ENCODE results near the gene PRSS16. TPM values are rescaled to one million over a fixed set of nuclear protein-coding genes. Genes with fewer than 3 reads are reported as not detected.

Gene PRSS16
- total and polyA plus RNA-seq, 9 of the 15 experiments (the other 6 are each of a cell fraction or from before 2014, with no cell fraction given), result 4.5 to 21.3 (median 12.1) TPM

GRCh38 chr6:27213544-27214125, 33.9 kb upstream of the PRSS16 start (continued):
- TF ChIP-seq MGA (IDR thresholded peaks at IDR 0.05), result no peak; the same call in 1 of the 2 replicates
- TF ChIP-seq ZNF212 (CRISPR knock-in tag; IDR thresholded peaks at IDR 0.05), result 0 out of 2 replicates have a peak, but pooled peaks have one; percentile 45
- peak in 1 of 2 experiments; percentile 79 for TF ChIP-seq NCOA2 (IDR thresholded peaks at IDR 0.05; ENCODE audit: partially characterized antibody in 2 of 2)
- TF ChIP-seq DNMT1 (IDR thresholded peaks at IDR 0.05), result 0 out of 2 replicates have a peak, but pooled peaks have one; percentile 65
- peak; percentile 48; the same call in 1 of the 2 replicates for TF ChIP-seq EP300 (IDR thresholded peaks at IDR 0.05; ENCODE audit: low read length)
- TF ChIP-seq TEAD4 (IDR thresholded peaks at IDR 0.05; ENCODE audit: low read length), result peak; percentile 74
- TF ChIP-seq TEAD4 (CRISPR knock-in tag; IDR thresholded peaks at IDR 0.05; ENCODE audit: borderline replicate concordance), result no peak
- TF ChIP-seq ELF1 (tag; IDR thresholded peaks at IDR 0.05), result no peak
- no peak for TF ChIP-seq BCLAF1 (IDR thresholded peaks at IDR 0.05; ENCODE audit: borderline replicate concordance in 1 of 2, control insufficient read depth in 1 of 2, low read depth in 2 of 2, low read length in 1 of 2)
- TF ChIP-seq ATF1 (CRISPR knock-in tag; IDR thresholded peaks at IDR 0.05), result no peak
- peak; percentile 71 for TF ChIP-seq ATF1 (tag; IDR thresholded peaks at IDR 0.05)
- TF ChIP-seq HCFC1 (IDR thresholded peaks at IDR 0.05; ENCODE audit: low read depth, low read length), result peak; percentile 33; the same call in 1 of the 2 replicates
- TF ChIP-seq ETV5 (CRISPR knock-in tag; IDR thresholded peaks at IDR 0.05; ENCODE audit: low read depth), result peak; percentile 17; the same call in 1 of the 2 replicates
- no peak for TF ChIP-seq SMAD3 (CRISPR knock-in tag; conservative IDR thresholded peaks at IDR 0.05)

Data from K562 (cell line).